Trophoblast cell (in vitro differentiated cells and primary cell): ENCODE measurements around the gene RNF44.

ENCODE experiments used
- DNase-seq, 2 donors: peaks; one replicate each; pipeline ENCODE4 v3.0.0-alpha.2; 2016
- H2AFZ ChIP-seq: 2 replicates; pipeline ENCODE4 v1.6.1; 2013; ENCODE audit warnings: low read length, moderate library complexity, mild to moderate bottlenecking; ENCODE audit not compliant: insufficient read depth, poor library complexity
- H2AK5ac ChIP-seq: 2 replicates; pipeline ENCODE4 v1.6.1; 2013; ENCODE audit warnings: mild to moderate bottlenecking, low read length
- H2BK120ac ChIP-seq: 2 replicates; pipeline ENCODE4 v1.6.1; 2013; ENCODE audit warnings: low read length, mild to moderate bottlenecking, moderate library complexity; ENCODE audit not compliant: insufficient read depth, poor library complexity
- H2BK12ac ChIP-seq: 2 replicates; pipeline ENCODE4 v1.6.1; 2013; ENCODE audit warnings: mild to moderate bottlenecking, low read length, moderate library complexity
- H2BK5ac ChIP-seq: 2 replicates; pipeline ENCODE4 v1.6.1; 2013; ENCODE audit warnings: low read length, low read depth, moderate library complexity, mild to moderate bottlenecking; ENCODE audit not compliant: poor library complexity
- H3K14ac ChIP-seq: 2 replicates; pipeline ENCODE4 v1.6.1; 2013; ENCODE audit warnings: mild to moderate bottlenecking, low read length
- H3K18ac ChIP-seq: 2 replicates; pipeline ENCODE4 v1.6.1; 2013; ENCODE audit warnings: mild to moderate bottlenecking, low read length
- H3K23ac ChIP-seq: 2 replicates; pipeline ENCODE4 v1.6.1; 2013; ENCODE audit warnings: low read length
- H3K27ac ChIP-seq: 2 replicates; pipeline ENCODE4 v1.5.1; 2013; ENCODE audit warnings: low read depth, mild to moderate bottlenecking, inconsistent platforms, low read length, moderate library complexity
- H3K27me3 ChIP-seq: 2 replicates; pipeline ENCODE4 v1.6.1; 2013; ENCODE audit warnings: inconsistent platforms, mild to moderate bottlenecking, low read length, moderate library complexity; ENCODE audit not compliant: insufficient read depth
- H3K36me3 ChIP-seq, 2 experiments: 1 replicate in 1 of 2; 2 replicates in 1 of 2; pipeline ENCODE4 v1.6.1; 2013; ENCODE audit warnings: low read length in 2 of 2, mild to moderate bottlenecking in 2 of 2, moderate library complexity in 1 of 2; ENCODE audit not compliant: insufficient read depth in 2 of 2, control insufficient read depth in 1 of 2
- H3K4ac ChIP-seq: 2 replicates; pipeline ENCODE4 v1.6.1; 2013; ENCODE audit warnings: low read depth, mild to moderate bottlenecking, low read length, moderate library complexity
- H3K4me1 ChIP-seq, 2 experiments: 1 replicate in 1 of 2; 2 replicates in 1 of 2; pipeline ENCODE4 v1.6.1; 2013; ENCODE audit warnings: low read length in 2 of 2, mild to moderate bottlenecking in 2 of 2, moderate library complexity in 1 of 2; ENCODE audit not compliant: insufficient read depth in 2 of 2, control insufficient read depth in 1 of 2
- H3K4me2 ChIP-seq: 2 replicates; pipeline ENCODE4 v1.6.1; 2013; ENCODE audit warnings: inconsistent platforms, mild to moderate bottlenecking, low read length, moderate library complexity
- H3K4me3 ChIP-seq: 2 replicates; pipeline ENCODE4 v1.5.1; 2013; ENCODE audit warnings: mild to moderate bottlenecking, low read depth, low read length, inconsistent platforms
- H3K79me1 ChIP-seq: one replicate; pipeline ENCODE4 v1.6.1; 2013; ENCODE audit warnings: low read length
- H3K79me2 ChIP-seq: 2 replicates; pipeline ENCODE4 v1.6.1; 2013; ENCODE audit warnings: low read length, mild to moderate bottlenecking; ENCODE audit not compliant: control insufficient read depth, insufficient read depth, poor library complexity
- H3K9ac ChIP-seq: 2 replicates; pipeline ENCODE4 v1.6.1; 2013; ENCODE audit warnings: mild to moderate bottlenecking, low read length
- H3K9me3 ChIP-seq: 2 replicates; pipeline ENCODE4 v1.6.1; 2013; ENCODE audit warnings: low read depth, mild to moderate bottlenecking, control low read depth, inconsistent platforms, low read length; ENCODE audit not compliant: insufficient read depth
- H4K12ac ChIP-seq: 2 replicates; pipeline ENCODE4 v1.6.1; 2013; ENCODE audit warnings: low read depth, mild to moderate bottlenecking, low read length, moderate library complexity
- H4K8ac ChIP-seq: 2 replicates; pipeline ENCODE4 v1.6.1; 2013; ENCODE audit warnings: low read depth, mild to moderate bottlenecking, low read length, moderate library complexity
- H4K91ac ChIP-seq: one replicate; pipeline ENCODE4 v1.6.1; 2013; ENCODE audit warnings: low read depth, mild to moderate bottlenecking, low read length, moderate library complexity
- WGBS: extraction: QIAGEN DNeasy Blood & Tissue Kit; methylation state at CpG from one replicate; pipeline ENCODE4 v1.1.7; 2013; ENCODE audit warnings: missing lambda C conversion rate; ENCODE audit not compliant: insufficient read length, insufficient coverage; ENCODE audit errors: extremely low coverage; 5-methylcytosine and 5-hydroxymethylcytosine counted together

The RNF44 gene

DNA sequence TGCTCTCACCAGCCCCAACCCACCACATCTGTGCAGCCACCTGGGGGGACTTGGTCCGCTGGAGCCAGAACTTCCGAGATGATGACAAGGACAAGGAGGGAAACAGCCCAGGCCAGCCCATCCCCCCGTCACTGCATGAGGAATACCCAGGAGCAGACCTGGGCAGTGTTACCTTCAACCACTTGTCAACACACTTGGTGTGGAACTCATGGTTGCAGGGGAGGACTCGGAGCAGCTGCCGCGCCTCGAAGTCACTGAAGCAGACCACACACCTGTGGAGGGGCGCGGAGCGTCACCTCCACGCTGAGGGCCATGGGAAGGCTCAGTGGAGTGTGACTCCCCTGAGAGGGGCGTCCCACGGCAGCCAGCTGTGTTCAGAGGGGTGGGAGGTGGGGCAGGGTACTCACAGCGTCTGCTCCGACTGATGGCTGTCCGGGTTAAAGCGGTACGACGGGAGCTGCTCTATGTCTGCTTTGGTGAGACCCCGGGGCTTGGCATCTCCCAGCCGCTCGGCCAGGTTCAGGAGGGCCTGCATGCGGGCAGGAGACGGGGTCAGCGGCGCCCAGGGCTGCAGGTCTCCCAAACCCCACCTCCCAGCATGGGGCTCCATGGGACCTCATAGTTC, 8.0 kb downstream of the RNF44 start:
- H3K27ac ChIP-seq, result no peak overlapping the region
- no peak overlapping the region for H3K4me3 ChIP-seq
- no peak overlapping the region for H2AFZ ChIP-seq
- no peak overlapping the region for H3K23ac ChIP-seq
- no peak overlapping the region for H3K14ac ChIP-seq
- H2BK5ac ChIP-seq, result no peak overlapping the region
- no peaks in the 10 kb centered on the region for H3K27me3 ChIP-seq
- no peak overlapping the region for H3K9ac ChIP-seq
- no peak overlapping the region for H2AK5ac ChIP-seq
- no peak overlapping the region for H3K4ac ChIP-seq
- no peaks in the 10 kb centered on the region for H3K9me3 ChIP-seq
- no peak for DNase-seq
- WGBS, result no CpG with 5 or more reads among the region's 26 CpGs
- peaks cover 6% of the 10 kb centered on the region for H3K79me2 ChIP-seq
- H4K91ac ChIP-seq, result no peak overlapping the region
- no peak overlapping the region for H4K12ac ChIP-seq
- H2BK12ac ChIP-seq, result no peak overlapping the region
- H3K4me1 ChIP-seq, result peaks cover 0 to 5% of the 10 kb centered on the region in 2 experiments
- H4K8ac ChIP-seq, result no peak overlapping the region
- H3K79me1 ChIP-seq, result no peaks in the 10 kb centered on the region
- H3K18ac ChIP-seq, result no peak overlapping the region
- H3K36me3 ChIP-seq, result peaks cover 54 to 58% of the 10 kb centered on the region in 2 experiments
- H2BK120ac ChIP-seq, result no peak overlapping the region
- H3K4me2 ChIP-seq, result no peak overlapping the region

DNA sequence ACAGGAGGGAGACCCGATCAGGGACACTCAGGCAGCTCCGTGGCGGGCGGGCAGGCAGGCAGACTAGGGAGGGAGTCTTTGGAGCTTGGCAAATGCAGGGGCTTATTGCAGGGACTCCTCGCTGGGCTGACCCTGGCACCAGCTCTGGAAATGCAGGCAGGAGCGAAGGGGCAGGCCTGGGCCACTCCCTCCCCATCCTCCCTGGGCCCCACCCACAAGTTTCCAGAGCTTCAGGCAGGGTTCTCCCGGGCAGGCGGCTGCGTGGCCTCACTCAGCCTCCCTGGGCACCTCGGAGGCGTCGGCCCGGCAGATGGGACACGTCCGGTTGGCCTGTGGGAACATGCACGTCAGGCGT, 8.5 kb downstream of the RNF44 start:
- Histone ChIP-seq H3K27ac (no peak overlapping the region), H3K23ac (no peak overlapping the region), H4K91ac (no peak overlapping the region), H2BK12ac (no peak overlapping the region), H3K79me2 (peaks cover 3% of the 10 kb centered on the region), H3K18ac (no peak overlapping the region), H3K36me3 (peaks cover 53 to 54% of the 10 kb centered on the region in 2 experiments), H3K4me1 (peaks cover 0 to 1% of the 10 kb centered on the region in 2 experiments), H3K79me1 (no peaks in the 10 kb centered on the region), H3K4me2 (no peak overlapping the region), H3K9me3 (no peaks in the 10 kb centered on the region), H2AK5ac (no peak overlapping the region), H3K9ac (no peak overlapping the region), H4K8ac (no peak overlapping the region), H2BK5ac (no peak overlapping the region), H4K12ac (no peak overlapping the region), H3K14ac (no peak overlapping the region), H2BK120ac (no peak overlapping the region), H3K4ac (no peak overlapping the region), H3K27me3 (no peaks in the 10 kb centered on the region), H2AFZ (no peak overlapping the region), H3K4me3 (no peak overlapping the region)
- WGBS, result no CpG with 5 or more reads among the region's 17 CpGs
- no peak for DNase-seq

DNA sequence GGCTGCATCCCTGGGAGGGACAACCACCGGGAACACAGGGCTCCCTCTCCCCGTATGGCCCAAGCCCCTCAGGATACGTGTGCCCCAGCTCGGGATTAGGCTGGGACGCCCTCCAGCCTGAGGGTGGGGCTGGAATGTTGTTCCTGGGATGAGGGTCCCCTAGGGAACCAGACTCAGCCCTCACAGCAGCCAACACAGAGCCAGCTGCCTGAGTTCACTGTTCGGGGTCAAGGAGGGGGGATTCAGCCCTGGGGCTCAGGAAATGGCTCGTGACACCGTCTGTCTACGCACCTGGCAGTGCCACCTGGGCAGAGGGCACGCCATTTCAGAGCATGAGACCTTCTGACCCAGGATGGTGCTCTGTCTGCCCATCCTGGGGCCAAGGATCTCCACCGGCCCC, 8.9 kb downstream of the RNF44 start:
- H3K14ac ChIP-seq, result no peak overlapping the region
- no peaks in the 10 kb centered on the region for H3K4me1 ChIP-seq
- WGBS, result no CpG with 5 or more reads among the region's 11 CpGs

DNA sequence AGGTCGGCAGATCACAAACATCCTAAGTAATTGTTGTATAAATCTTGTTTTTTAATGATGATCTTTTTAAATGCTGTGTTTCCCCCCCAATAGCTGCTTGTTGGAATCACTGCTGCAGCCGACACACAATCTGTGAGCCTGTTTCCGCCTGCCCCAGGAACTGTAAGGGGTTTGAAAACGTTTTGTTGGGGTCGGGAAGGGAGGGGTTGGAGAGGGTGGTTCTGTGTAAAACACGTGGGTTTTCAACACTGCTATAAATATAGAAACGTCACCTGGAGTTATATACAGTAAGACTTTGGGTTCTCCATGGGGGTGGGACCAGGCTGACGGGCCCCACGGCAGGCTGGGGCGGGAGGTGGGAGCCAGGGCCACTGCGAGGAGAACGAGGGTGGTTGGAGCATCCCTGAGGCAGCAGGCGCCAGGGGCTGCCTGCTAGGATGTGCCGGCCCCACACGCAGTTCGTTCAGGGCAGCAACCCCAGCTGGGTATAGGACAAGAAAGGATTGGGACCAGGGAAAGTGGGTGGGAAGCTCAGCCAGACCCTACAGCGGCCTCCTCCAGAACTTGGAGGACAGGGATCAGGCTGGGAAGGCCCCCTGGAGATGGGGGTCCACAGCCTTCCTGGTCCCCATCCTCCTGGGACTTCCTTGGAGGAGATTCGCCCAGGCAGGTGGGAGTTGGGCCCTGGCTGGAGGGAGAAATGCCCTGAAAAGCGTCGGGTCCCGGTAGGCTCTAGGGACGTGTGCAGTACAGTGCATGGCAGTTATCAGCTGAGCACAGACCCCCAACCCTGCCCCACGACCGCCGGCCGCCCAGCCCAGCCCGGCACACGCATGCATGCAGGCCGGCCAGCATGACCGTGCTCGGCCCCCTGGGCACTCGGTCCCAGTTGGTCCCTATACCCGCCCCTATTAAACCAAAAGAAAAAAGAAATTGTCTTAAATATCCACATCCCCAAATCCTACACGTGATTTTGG, 9.7 kb downstream of the RNF44 start:
- WGBS, result 100% methylated on average over 3 of the region's 34 CpGs
- no peak overlapping the region for H4K8ac ChIP-seq

More for the DNA sequence above, 8.9 kb downstream of the RNF44 start:
- Histone ChIP-seq H3K23ac (no peak overlapping the region), H3K36me3 (peaks cover 51 to 54% of the 10 kb centered on the region in 2 experiments), H2AK5ac (no peak overlapping the region), H2BK5ac (no peak overlapping the region), H3K4me3 (no peak overlapping the region), H2BK120ac (no peak overlapping the region), H3K79me1 (no peaks in the 10 kb centered on the region), H3K9ac (no peak overlapping the region), H2AFZ (no peak overlapping the region), H3K27me3 (no peaks in the 10 kb centered on the region), H4K8ac (no peak overlapping the region), H3K79me2 (peaks cover 3% of the 10 kb centered on the region), H3K27ac (no peak overlapping the region), H4K91ac (no peak overlapping the region), H3K4me2 (no peak overlapping the region), H3K9me3 (no peaks in the 10 kb centered on the region), H2BK12ac (no peak overlapping the region), H3K18ac (no peak overlapping the region), H3K4ac (no peak overlapping the region), H4K12ac (no peak overlapping the region)
- no peak for DNase-seq

More for the DNA sequence above, 9.7 kb downstream of the RNF44 start:
- Histone ChIP-seq H3K4me1 (no peaks in the 10 kb centered on the region), H3K23ac (no peak overlapping the region), H3K4me3 (no peak overlapping the region), H3K27me3 (no peaks in the 10 kb centered on the region), H3K14ac (no peak overlapping the region), H3K79me1 (no peaks in the 10 kb centered on the region), H2AFZ (no peak overlapping the region), H3K9me3 (no peaks in the 10 kb centered on the region), H3K18ac (no peak overlapping the region), H2BK12ac (no peak overlapping the region), H4K12ac (no peak overlapping the region), H3K4me2 (no peak overlapping the region), H2AK5ac (no peak overlapping the region), H4K91ac (no peak overlapping the region), H2BK5ac (no peak overlapping the region), H2BK120ac (no peak overlapping the region), H3K9ac (no peak overlapping the region), H3K4ac (no peak overlapping the region), H3K27ac (no peak overlapping the region), H3K36me3 (peaks cover 47 to 50% of the 10 kb centered on the region in 2 experiments), H3K79me2 (no peaks in the 10 kb centered on the region)
- no peak for DNase-seq
